SK-N-SH (cell line): ENCODE data around the gene SPOP. TPM values are rescaled to one million over a fixed set of nuclear protein-coding genes. Genes with fewer than 3 reads are reported as not detected.

Experiments
- CTCF ChIA-PET: fragments of 300-600, 350-600 bp; formaldehyde crosslinking; extraction: SDS; loops from one replicate; lab custom pipeline; 2021; lab: Yijun Ruan, JAX
- POLR2A ChIA-PET: fragments of 350-600 bp; sonication (Branson Sonifier 250); formaldehyde crosslinking; extraction: SDS; loops from one replicate; lab custom pipeline; 2020; ENCODE audit warnings: antibody characterized with exemption, inconsistent platforms; lab: Yijun Ruan, JAX
- DNase-seq: peaks from one replicate; pipeline ENCODE4 v3.0.0; 2012
- H2AFZ ChIP-seq: fragments of 200-600 bp; sonication (generic); 2 replicates; pipeline ENCODE4 v1.8.1; 2016; ENCODE audit warnings: antibody characterized with exemption, mild to moderate bottlenecking, low read depth
- H3F3A ChIP-seq: fragments of 200-600 bp; sonication (generic); replicated peaks from 2 replicates; pipeline ENCODE3; 2016; ENCODE audit warnings: antibody characterized with exemption, mild to moderate bottlenecking; ENCODE audit not compliant: insufficient read depth
- H3K27ac ChIP-seq, 2 experiments: fragments of 200-500 bp in 1 of 2; fragments of 200-600 bp in 1 of 2; sonication (Bioruptor generic) in 1 of 2; sonication (generic), shearing (Covaris generic) in 1 of 2; 2 replicates each; pipeline versions ENCODE4 v1.5.1 to v1.6.1; 2014 to 2016; ENCODE audit warnings: low read depth in 2 of 2, inconsistent platforms in 1 of 2, low read length in 1 of 2, mild to moderate bottlenecking in 1 of 2, mixed read lengths in 1 of 2
- H3K27me3 ChIP-seq: fragments of 200-600 bp; sonication (generic), shearing (Covaris generic); 2 replicates; pipeline ENCODE4 v1.6.1; 2016; ENCODE audit warnings: mixed run types; ENCODE audit not compliant: insufficient read depth
- H3K36me3 ChIP-seq, 2 experiments: fragments of 200-500 bp in 1 of 2; fragments of 200-600 bp in 1 of 2; sonication (Bioruptor generic) in 1 of 2; sonication (generic) in 1 of 2; replicated peaks in 1 of 2; 2 replicates each; pipeline versions ENCODE3 to v1.5.1; 2014 to 2016; ENCODE audit warnings: low read length in 1 of 2, mild to moderate bottlenecking in 1 of 2; ENCODE audit not compliant: insufficient read depth in 2 of 2, control insufficient read depth in 1 of 2
- H3K4me1 ChIP-seq, 2 experiments: fragments of 200-500 bp in 1 of 2; fragments of 200-600 bp in 1 of 2; sonication (Bioruptor generic) in 1 of 2; sonication (generic), shearing (Covaris generic) in 1 of 2; 2 replicates each; pipeline versions ENCODE4 v1.5.1 to v1.6.1; 2014 to 2016; ENCODE audit warnings: low read depth in 1 of 2, low read length in 1 of 2, mixed run types in 1 of 2; ENCODE audit not compliant: insufficient read depth in 2 of 2, control insufficient read depth in 1 of 2
- H3K4me2 ChIP-seq: fragments of 200-600 bp; sonication (generic), shearing (Covaris generic); 2 replicates; pipeline ENCODE4 v1.6.1; 2017; ENCODE audit warnings: mixed run types
- H3K4me3 ChIP-seq, 2 experiments: fragments of 200-500 bp in 1 of 2; fragments of 200-600 bp in 1 of 2; sonication (Bioruptor generic) in 1 of 2; sonication (generic), shearing (Covaris generic) in 1 of 2; 2 replicates each; pipeline versions ENCODE4 v1.5.1 to v1.8.1; 2014 to 2016; ENCODE audit warnings: low read depth in 2 of 2, inconsistent platforms in 1 of 2, low read length in 1 of 2, mild to moderate bottlenecking in 1 of 2, mixed read lengths in 1 of 2, moderate library complexity in 1 of 2
- H3K79me2 ChIP-seq: fragments of 200-600 bp; sonication (generic); 2 replicates; pipeline ENCODE4 v1.8.1; 2017; ENCODE audit warnings: mild to moderate bottlenecking; ENCODE audit not compliant: insufficient read depth
- H3K9ac ChIP-seq: fragments of 200-600 bp; sonication (generic); 2 replicates; pipeline ENCODE4 v1.6.1; 2017; ENCODE audit warnings: mixed run types
- H3K9me2 ChIP-seq: fragments of 200-600 bp; sonication (generic); 2 replicates; pipeline ENCODE4 v1.6.1; 2017; ENCODE audit warnings: mixed run types
- H3K9me3 ChIP-seq: fragments of 200-600 bp; sonication (generic); 2 replicates; pipeline ENCODE4 v1.6.1; 2017; ENCODE audit warnings: mixed run types, mild to moderate bottlenecking, moderate library complexity
- H4K20me1 ChIP-seq: fragments of 200-600 bp; sonication (generic); 2 replicates; pipeline ENCODE4 v1.6.1; 2017; ENCODE audit warnings: mild to moderate bottlenecking, mixed run types; ENCODE audit not compliant: insufficient read depth
- CHD2 ChIP-seq: fragments of 150-350 bp; IDR thresholded peaks from 2 replicates; pipeline ENCODE4 v1.6.1; 2018; ENCODE audit warnings: low read length; ENCODE audit not compliant: partially characterized antibody
- EP300 ChIP-seq, 2 experiments: IDR thresholded peaks; 2 replicates each; pipeline versions ENCODE4 v1.4.0 to v1.6.1; 2012; ENCODE audit warnings: borderline replicate concordance in 1 of 2, low read depth in 1 of 2, low read length in 1 of 2
- FOSL2 ChIP-seq: IDR thresholded peaks from 2 replicates; pipeline ENCODE4 v1.4.0; 2012; ENCODE audit warnings: low read depth, mild to moderate bottlenecking, moderate library complexity, borderline replicate concordance
- FOXJ3 ChIP-seq: sonication (generic); formaldehyde crosslinking; IDR thresholded peaks from 2 replicates; pipeline ENCODE4 v1.5.1; 2020; ENCODE audit warnings: mild to moderate bottlenecking, missing genetic modification reagents
- FOXM1 ChIP-seq: IDR thresholded peaks from 2 replicates; pipeline ENCODE4 v1.4.0; 2012; ENCODE audit warnings: low read depth, mild to moderate bottlenecking
- GABPA ChIP-seq: IDR thresholded peaks from 2 replicates; pipeline ENCODE4 v1.4.0; 2012; ENCODE audit warnings: low read depth, mild to moderate bottlenecking
- JUND ChIP-seq: IDR thresholded peaks from 2 replicates; pipeline ENCODE4 v1.4.0; 2012
- MEF2A ChIP-seq: IDR thresholded peaks from 2 replicates; pipeline ENCODE4 v1.4.0; 2012; ENCODE audit warnings: low read depth, borderline replicate concordance
- NFIC ChIP-seq: IDR thresholded peaks from 2 replicates; pipeline ENCODE4 v1.4.0; 2012; ENCODE audit warnings: borderline replicate concordance
- NRF1 ChIP-seq: IDR thresholded peaks from 2 replicates; pipeline ENCODE4 v1.6.1; 2012; ENCODE audit warnings: low read depth, mild to moderate bottlenecking, low read length
- POLR2AphosphoS5 ChIP-seq: IDR thresholded peaks from 2 replicates; pipeline ENCODE4 v1.6.1; 2012; ENCODE audit warnings: low read depth, low read length
- RAD21 ChIP-seq: IDR thresholded peaks from 2 replicates; pipeline ENCODE4 v1.6.1; 2012; ENCODE audit warnings: mild to moderate bottlenecking, low read length
- RCOR1 ChIP-seq: fragments of 150-350 bp; IDR thresholded peaks from 2 replicates; pipeline ENCODE4 v1.6.1; 2017; ENCODE audit warnings: antibody characterized with exemption, low read length
- RFX5 ChIP-seq: IDR thresholded peaks from 2 replicates; pipeline ENCODE4 v1.6.1; 2012; ENCODE audit warnings: mild to moderate bottlenecking, improper control_type of control experiment, low read length
- RXRA ChIP-seq: IDR thresholded peaks from 2 replicates; pipeline ENCODE4 v1.4.0; 2012; ENCODE audit warnings: low read depth, mild to moderate bottlenecking, borderline replicate concordance
- SIN3A ChIP-seq: IDR thresholded peaks from 2 replicates; pipeline ENCODE4 v1.6.1; 2012; ENCODE audit warnings: low read depth, mild to moderate bottlenecking, low read length, moderate library complexity, borderline replicate concordance
- SMC3 ChIP-seq: IDR thresholded peaks from 2 replicates; pipeline ENCODE4 v1.6.1; 2012; ENCODE audit warnings: low read depth, low read length, improper control_type of control experiment
- TAF1 ChIP-seq: IDR thresholded peaks from 2 replicates; pipeline ENCODE4 v1.6.1; 2012; ENCODE audit warnings: low read depth, mild to moderate bottlenecking, low read length, moderate library complexity, borderline replicate concordance
- TEAD4 ChIP-seq: IDR thresholded peaks from 2 replicates; pipeline ENCODE4 v1.4.0; 2012; ENCODE audit warnings: mild to moderate bottlenecking, borderline replicate concordance; ENCODE audit not compliant: insufficient read depth
- YY1 ChIP-seq: IDR thresholded peaks from 2 replicates; pipeline ENCODE4 v1.4.0; 2012; ENCODE audit warnings: low read depth, mild to moderate bottlenecking
- WGBS: methylation state at CpG from one replicate; pipeline ENCODE4 v1.1.6; 2017; ENCODE audit warnings: low lambda C conversion rate; 5-methylcytosine and 5-hydroxymethylcytosine counted together
- polyA plus RNA-seq, 3 experiments: library from polyadenylated mRNA; depleted of rRNA; stranded (reverse); fragments of >200 nt; gene quantifications; 2 replicates each; pipeline ENCODE4 v1.2.3, GENCODE V29; 2012
- TF ChIP-seq, protein P1 (sequence below): IDR thresholded peaks from 2 replicates; pipeline ENCODE4 v1.4.0; 2012; ENCODE audit warnings: low read depth, borderline replicate concordance
- TF ChIP-seq, protein P2 (sequence below): IDR thresholded peaks from 2 replicates; pipeline ENCODE4 v1.6.1; 2012; ENCODE audit warnings: mild to moderate bottlenecking, low read depth, low read length, moderate library complexity
- TF ChIP-seq, protein P3 (sequence below): fragments of 150-350 bp; IDR thresholded peaks from 2 replicates; pipeline ENCODE4 v1.6.1; 2017; ENCODE audit warnings: antibody characterized with exemption, low read length, low read depth, borderline replicate concordance
- TF ChIP-seq, protein P4 (sequence below): IDR thresholded peaks from 2 replicates; pipeline ENCODE4; 2012
- TF ChIP-seq, protein P5 (sequence below): IDR thresholded peaks from 2 replicates; pipeline ENCODE4 v1.4.0; 2012; ENCODE audit warnings: low read depth

The SPOP gene
- polyA plus RNA-seq, 1 of the 3 experiments (the other 2 are of a cell fraction), result 54.0 TPM

DNA sequence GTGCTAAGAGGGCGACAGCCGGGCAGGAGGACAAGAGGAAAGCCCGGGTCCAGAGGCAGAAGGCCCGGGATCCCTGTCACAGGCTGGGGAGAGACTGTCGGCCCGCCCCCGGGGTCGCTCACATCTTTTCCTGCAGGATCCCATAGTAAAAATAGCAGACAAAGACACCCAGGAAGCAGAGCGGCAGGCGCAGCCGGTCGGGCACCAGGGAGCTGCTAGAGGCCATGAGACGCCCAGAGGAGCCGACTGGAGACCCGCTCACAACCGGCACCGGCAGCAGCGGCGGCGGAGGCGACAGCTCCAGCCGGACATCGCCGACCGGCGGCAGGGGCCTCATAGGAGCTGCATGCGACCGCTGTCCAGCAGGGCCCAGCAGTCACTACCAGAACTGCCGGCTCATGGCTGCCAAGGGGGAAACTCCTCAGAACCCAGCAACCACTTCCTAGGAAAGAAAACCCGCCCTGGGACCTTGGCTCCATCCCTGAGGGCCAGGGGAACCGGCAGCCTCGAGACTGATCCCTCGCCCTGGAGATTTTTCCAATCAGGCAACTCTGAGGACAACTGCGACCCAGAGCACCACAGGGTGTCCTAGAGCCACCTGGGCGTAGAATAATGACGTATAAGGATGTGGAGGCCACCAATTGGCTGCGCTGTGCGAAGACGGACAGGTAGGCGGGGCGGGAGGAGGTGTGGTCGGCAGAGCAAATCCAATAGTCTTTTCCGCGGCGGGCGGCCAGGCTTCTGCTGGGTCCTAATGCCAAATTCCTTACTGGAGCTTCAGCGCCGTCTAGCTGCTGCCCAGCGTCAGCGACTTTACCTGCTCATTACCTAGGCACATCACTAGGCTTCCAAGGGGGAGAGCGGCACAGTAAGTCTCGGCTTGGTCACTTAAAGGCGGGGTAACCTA lies 30.0 kb upstream of the SPOP start, which contains the start of gene SLC35B1:
SLC35B1 (minus strand) TSS at position 357 of the 907 bp plus-strand sequence; CDS start at position 226, 131 bp downstream.
- peak within 1 kb of the TSS; percentile 84 for H2AFZ ChIP-seq
- H3K4me2 ChIP-seq, result peak within 1 kb of the TSS; percentile 98
- H3K4me3 ChIP-seq, result peak within 1 kb of the TSS; percentile 85 to 97
- H3K27ac ChIP-seq, result peak within 1 kb of the TSS; percentile 80 to 99
- ChIA-PET POLR2A (interaction anchor here (0.6 to 2.3 kb wide), 7 partner anchors 9 to 454 kb away, joined by 3 to 15 read pairs (median 4); partner anchors contain the start of genes FAM117A and KAT7), CTCF (interaction anchor here (0.7 to 50.8 kb wide), 46 partner anchors 9 to 567 kb away, joined by 3 to 2107 read pairs (median 4); partner anchors contain the start of genes FAM117A, NXPH3, PHB1 and SPOP)
- H3K79me2 ChIP-seq, result peaks cover 26% of the 10 kb centered on the region
- peak within 1 kb of the TSS; percentile 85 for H3K9ac ChIP-seq
- WGBS, result under 1% methylated on average over 53 of the region's 53 CpGs
- no peaks in the 10 kb centered on the region for H3K9me2 ChIP-seq
- DNase-seq, result peak; percentile 99
- peaks cover 4% of the 10 kb centered on the region for H3F3A ChIP-seq
- H3K27me3 ChIP-seq, result no peaks in the 10 kb centered on the region
- H3K9me3 ChIP-seq, result no peaks in the 10 kb centered on the region
- H4K20me1 ChIP-seq, result no peaks in the 10 kb centered on the region
- peaks cover 8 to 17% of the 10 kb centered on the region in 2 experiments; a peak in 2 of 4 replicates for H3K4me1 ChIP-seq
- H3K36me3 ChIP-seq, result peaks cover 30 to 36% of the 10 kb centered on the region in 2 experiments
- TF ChIP-seq FOXM1 (no peak), FOSL2 (no peak), POLR2AphosphoS5 (peak; percentile 67), NFIC (peak; percentile 35; the same call in 1 of the 2 replicates), YY1 (peak; percentile 77; the same call in 1 of the 2 replicates), GABPA (no peak; the same call in none of the 2 replicates), NRF1 (0 out of 2 replicates have a peak, but pooled peaks have one; percentile 14), RCOR1 (peak; percentile 83), SMC3 (peak; percentile 87), MEF2A (no peak), SIN3A (peak; percentile 86), CHD2 (peak; percentile 82), EP300 (IDR thresholded peaks at IDR 0.05; ENCODE audit: borderline replicate concordance in 1 of 2, low read depth in 1 of 2, low read length in 1 of 2) (peak in 1 of 2 experiments; percentile 36; a peak in 1 of 4 replicates), TAF1 (peak; percentile 53; the same call in 1 of the 2 replicates), TEAD4 (no peak), RXRA (no peak), JUND (no peak), RAD21 (peak; percentile 69), FOXJ3 (CRISPR knock-in tag) (no peak), RFX5 (no peak; the same call in 1 of the 2 replicates)
- TF ChIP-seq, protein P1, sequence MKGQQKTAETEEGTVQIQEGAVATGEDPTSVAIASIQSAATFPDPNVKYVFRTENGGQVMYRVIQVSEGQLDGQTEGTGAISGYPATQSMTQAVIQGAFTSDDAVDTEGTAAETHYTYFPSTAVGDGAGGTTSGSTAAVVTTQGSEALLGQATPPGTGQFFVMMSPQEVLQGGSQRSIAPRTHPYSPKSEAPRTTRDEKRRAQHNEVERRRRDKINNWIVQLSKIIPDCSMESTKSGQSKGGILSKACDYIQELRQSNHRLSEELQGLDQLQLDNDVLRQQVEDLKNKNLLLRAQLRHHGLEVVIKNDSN, result no peak
- TF ChIP-seq, protein P2, sequence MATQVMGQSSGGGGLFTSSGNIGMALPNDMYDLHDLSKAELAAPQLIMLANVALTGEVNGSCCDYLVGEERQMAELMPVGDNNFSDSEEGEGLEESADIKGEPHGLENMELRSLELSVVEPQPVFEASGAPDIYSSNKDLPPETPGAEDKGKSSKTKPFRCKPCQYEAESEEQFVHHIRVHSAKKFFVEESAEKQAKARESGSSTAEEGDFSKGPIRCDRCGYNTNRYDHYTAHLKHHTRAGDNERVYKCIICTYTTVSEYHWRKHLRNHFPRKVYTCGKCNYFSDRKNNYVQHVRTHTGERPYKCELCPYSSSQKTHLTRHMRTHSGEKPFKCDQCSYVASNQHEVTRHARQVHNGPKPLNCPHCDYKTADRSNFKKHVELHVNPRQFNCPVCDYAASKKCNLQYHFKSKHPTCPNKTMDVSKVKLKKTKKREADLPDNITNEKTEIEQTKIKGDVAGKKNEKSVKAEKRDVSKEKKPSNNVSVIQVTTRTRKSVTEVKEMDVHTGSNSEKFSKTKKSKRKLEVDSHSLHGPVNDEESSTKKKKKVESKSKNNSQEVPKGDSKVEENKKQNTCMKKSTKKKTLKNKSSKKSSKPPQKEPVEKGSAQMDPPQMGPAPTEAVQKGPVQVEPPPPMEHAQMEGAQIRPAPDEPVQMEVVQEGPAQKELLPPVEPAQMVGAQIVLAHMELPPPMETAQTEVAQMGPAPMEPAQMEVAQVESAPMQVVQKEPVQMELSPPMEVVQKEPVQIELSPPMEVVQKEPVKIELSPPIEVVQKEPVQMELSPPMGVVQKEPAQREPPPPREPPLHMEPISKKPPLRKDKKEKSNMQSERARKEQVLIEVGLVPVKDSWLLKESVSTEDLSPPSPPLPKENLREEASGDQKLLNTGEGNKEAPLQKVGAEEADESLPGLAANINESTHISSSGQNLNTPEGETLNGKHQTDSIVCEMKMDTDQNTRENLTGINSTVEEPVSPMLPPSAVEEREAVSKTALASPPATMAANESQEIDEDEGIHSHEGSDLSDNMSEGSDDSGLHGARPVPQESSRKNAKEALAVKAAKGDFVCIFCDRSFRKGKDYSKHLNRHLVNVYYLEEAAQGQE, result peak; percentile 72
- TF ChIP-seq, protein P3, sequence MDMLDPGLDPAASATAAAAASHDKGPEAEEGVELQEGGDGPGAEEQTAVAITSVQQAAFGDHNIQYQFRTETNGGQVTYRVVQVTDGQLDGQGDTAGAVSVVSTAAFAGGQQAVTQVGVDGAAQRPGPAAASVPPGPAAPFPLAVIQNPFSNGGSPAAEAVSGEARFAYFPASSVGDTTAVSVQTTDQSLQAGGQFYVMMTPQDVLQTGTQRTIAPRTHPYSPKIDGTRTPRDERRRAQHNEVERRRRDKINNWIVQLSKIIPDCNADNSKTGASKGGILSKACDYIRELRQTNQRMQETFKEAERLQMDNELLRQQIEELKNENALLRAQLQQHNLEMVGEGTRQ, result peak; percentile 31; the same call in 1 of the 2 replicates
- TF ChIP-seq, protein P4, sequence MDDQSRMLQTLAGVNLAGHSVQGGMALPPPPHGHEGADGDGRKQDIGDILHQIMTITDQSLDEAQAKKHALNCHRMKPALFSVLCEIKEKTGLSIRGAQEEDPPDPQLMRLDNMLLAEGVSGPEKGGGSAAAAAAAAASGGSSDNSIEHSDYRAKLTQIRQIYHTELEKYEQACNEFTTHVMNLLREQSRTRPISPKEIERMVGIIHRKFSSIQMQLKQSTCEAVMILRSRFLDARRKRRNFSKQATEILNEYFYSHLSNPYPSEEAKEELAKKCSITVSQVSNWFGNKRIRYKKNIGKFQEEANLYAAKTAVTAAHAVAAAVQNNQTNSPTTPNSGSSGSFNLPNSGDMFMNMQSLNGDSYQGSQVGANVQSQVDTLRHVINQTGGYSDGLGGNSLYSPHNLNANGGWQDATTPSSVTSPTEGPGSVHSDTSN, result peak; percentile 96
- TF ChIP-seq, protein P5, sequence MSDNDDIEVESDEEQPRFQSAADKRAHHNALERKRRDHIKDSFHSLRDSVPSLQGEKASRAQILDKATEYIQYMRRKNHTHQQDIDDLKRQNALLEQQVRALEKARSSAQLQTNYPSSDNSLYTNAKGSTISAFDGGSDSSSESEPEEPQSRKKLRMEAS, result peak; percentile 59
